Neural cell (in vitro differentiated cells): Measurements from ENCODE around the gene ZNF653. TPM values are rescaled to one million over a fixed set of nuclear protein-coding genes. Genes with fewer than 3 reads are reported as not detected.

Source experiments
- H2AFZ ChIP-seq: fragments of 200-600, 300-800 bp; sonication (generic), shearing (Covaris generic); 2 replicates; pipeline ENCODE4 v1.6.0; 2014; ENCODE audit warnings: low read depth, mild to moderate bottlenecking, antibody characterized with exemption, low read length, moderate library complexity
- H3F3A ChIP-seq: fragments of 200-600 bp; shearing (Covaris generic); 2 replicates; pipeline ENCODE4 v1.6.1; 2016; ENCODE audit warnings: mild to moderate bottlenecking, moderate library complexity, mixed read lengths, antibody characterized with exemption, low read length; ENCODE audit not compliant: insufficient read depth, poor library complexity, severe bottlenecking
- H3K27ac ChIP-seq: fragments of 200-600, 300-800 bp; sonication (generic), shearing (Covaris generic); 2 replicates; pipeline ENCODE4 v1.5.1; 2014; ENCODE audit warnings: mild to moderate bottlenecking, low read length, moderate library complexity
- H3K27me3 ChIP-seq: fragments of 300-800, 200-600 bp; sonication (generic), shearing (Covaris generic); 2 replicates; pipeline ENCODE4 v1.6.0; 2014; ENCODE audit warnings: mild to moderate bottlenecking, low read depth, low read length, moderate library complexity; ENCODE audit not compliant: insufficient read depth
- H3K36me3 ChIP-seq: fragments of 300-800, 200-600 bp; sonication (generic), shearing (Covaris generic); 2 replicates; pipeline ENCODE4 v1.5.1; 2014; ENCODE audit warnings: mild to moderate bottlenecking, antibody characterized with exemption, low read length, moderate library complexity; ENCODE audit not compliant: insufficient read depth
- H3K4me2 ChIP-seq: fragments of 300-800, 200-600 bp; sonication (generic), shearing (Covaris generic); 2 replicates; pipeline ENCODE4 v1.6.0; 2014; ENCODE audit warnings: mild to moderate bottlenecking, low read length
- H3K4me3 ChIP-seq: fragments of 300-800, 200-600 bp; sonication (generic), shearing (Covaris generic); 2 replicates; pipeline ENCODE4 v1.5.1; 2014; ENCODE audit warnings: mild to moderate bottlenecking, low read length, moderate library complexity
- H3K79me2 ChIP-seq: fragments of 200-600 bp; shearing (Covaris generic); replicated peaks from 2 replicates; pipeline ENCODE4 v1.6.0; 2014; ENCODE audit warnings: mild to moderate bottlenecking, low read length, moderate library complexity; ENCODE audit not compliant: insufficient read depth
- H3K9ac ChIP-seq: fragments of 300-800, 200-600 bp; sonication (generic), shearing (Covaris generic); 2 replicates; pipeline ENCODE4 v1.6.1; 2016; ENCODE audit warnings: mild to moderate bottlenecking, low read length, mixed read lengths
- H3K9me2 ChIP-seq: fragments of 200-600 bp; shearing (Covaris generic); 2 replicates; pipeline ENCODE4 v1.6.1; 2016; ENCODE audit warnings: mild to moderate bottlenecking, low read length, mixed read lengths; ENCODE audit not compliant: insufficient read depth
- H3K9me3 ChIP-seq: fragments of 200-600, 300-800 bp; sonication (generic), shearing (Covaris generic); 2 replicates; pipeline ENCODE4 v1.6.1; 2016; ENCODE audit warnings: mild to moderate bottlenecking, mixed run types, low read length, moderate library complexity, mixed read lengths
- H4K20me1 ChIP-seq: fragments of 200-600 bp; shearing (Covaris generic); 2 replicates; pipeline ENCODE4 v1.6.1; 2016; ENCODE audit warnings: mild to moderate bottlenecking, mixed run types; ENCODE audit not compliant: insufficient read depth
- CTCF ChIP-seq: fragments of 450-650 bp; IDR thresholded peaks from 2 replicates; pipeline ENCODE4 v1.5.1; 2014; ENCODE audit warnings: antibody characterized with exemption, mild to moderate bottlenecking, moderate library complexity; ENCODE audit not compliant: poor library complexity, severe bottlenecking
- EP300 ChIP-seq: fragments of 450-650 bp; conservative IDR thresholded peaks from 2 replicates; pipeline ENCODE4 v1.6.1; 2014; ENCODE audit warnings: antibody characterized with exemption, mild to moderate bottlenecking, moderate library complexity; ENCODE audit not compliant: poor library complexity, severe bottlenecking
- EZH2 ChIP-seq: fragments of 200-600, 300-800 bp; shearing (Covaris generic), sonication (generic); IDR thresholded peaks from 2 replicates; pipeline ENCODE4 v1.6.1; 2014; ENCODE audit warnings: antibody characterized with exemption, low read length, borderline replicate concordance, mild to moderate bottlenecking; ENCODE audit not compliant: insufficient read depth, poor library complexity, severe bottlenecking
- MXI1 ChIP-seq: fragments of 450-650 bp; conservative IDR thresholded peaks from 2 replicates; pipeline ENCODE4 v1.6.1; 2014; ENCODE audit warnings: antibody characterized with exemption, mild to moderate bottlenecking; ENCODE audit not compliant: poor library complexity, severe bottlenecking
- POLR2AphosphoS5 ChIP-seq: IDR thresholded peaks from 2 replicates; pipeline ENCODE4 v1.6.1; 2012
- RAD21 ChIP-seq: fragments of 450-650 bp; conservative IDR thresholded peaks from 2 replicates; pipeline ENCODE4 v1.6.1; 2014; ENCODE audit warnings: antibody characterized with exemption, mild to moderate bottlenecking, moderate library complexity
- REST ChIP-seq: IDR thresholded peaks from 2 replicates; pipeline ENCODE4 v1.6.1; 2012; ENCODE audit warnings: borderline replicate concordance
- SMC3 ChIP-seq: fragments of 450-650 bp; conservative IDR thresholded peaks from 2 replicates; pipeline ENCODE4 v1.6.1; 2014; ENCODE audit warnings: antibody characterized with exemption, mild to moderate bottlenecking, moderate library complexity; ENCODE audit not compliant: poor library complexity
- TAF1 ChIP-seq: IDR thresholded peaks from 2 replicates; pipeline ENCODE4 v1.6.1; 2012; ENCODE audit warnings: low read depth
- polyA minus RNA-seq: library from RNA; depleted of rRNA, polyadenylated mRNA; stranded (reverse); fragments of >200 nt; gene quantifications from 2 replicates; pipeline ENCODE4 v1.2.3, GENCODE V29; 2014
- polyA plus RNA-seq: library from polyadenylated mRNA; depleted of rRNA; stranded (reverse); fragments of >200 nt; gene quantifications from 2 replicates; pipeline ENCODE4 v1.2.3, GENCODE V29; 2014

ZNF653 gene
- polyA plus RNA-seq (16.5 and 24.6 TPM in 2 replicates), polyA minus RNA-seq (21.1 and 29.2 TPM in 2 replicates)

GRCh38 chr19:11505504-11506100, at the start of gene ZNF653:
Gene ZNF653, minus strand, starts transcription at chr19:11505839. Its CDS starts 53 bp downstream, at chr19:11505786.
- TF ChIP-seq RAD21 = no peak
- peak; percentile 40 for TF ChIP-seq TAF1
- peak; percentile 100 for TF ChIP-seq MXI1
- no peak for TF ChIP-seq REST
- TF ChIP-seq POLR2AphosphoS5 = peak; percentile 88
- no peak for TF ChIP-seq CTCF
- TF ChIP-seq SMC3 = no peak
- TF ChIP-seq EP300 = peak; percentile 47
- TF ChIP-seq EZH2 = no peak
- no peaks in the 10 kb centered on the region for H4K20me1 ChIP-seq

GRCh38 chr19:11555246-11555645, 49.6 kb upstream of the ZNF653 start:
- Histone ChIP-seq H4K20me1 (no peaks in the 10 kb centered on the region), H3K27ac (no peak overlapping the region), H3K36me3 (no peaks in the 10 kb centered on the region)

More at GRCh38 chr19:11505504-11506100, at the start of gene ZNF653:
- Histone ChIP-seq H3F3A (no peaks in the 10 kb centered on the region), H3K27ac (peak within 1 kb of the TSS; percentile 76), H3K36me3 (no peaks in the 10 kb centered on the region), H3K4me2 (peak within 1 kb of the TSS; percentile 61), H3K9ac (peak within 1 kb of the TSS; percentile 90), H3K9me3 (no peaks in the 10 kb centered on the region), H2AFZ (peak within 1 kb of the TSS; percentile 71), H3K79me2 (no peaks in the 10 kb centered on the region), H3K27me3 (no peaks in the 10 kb centered on the region), H3K9me2 (no peaks in the 10 kb centered on the region), H3K4me3 (peak within 1 kb of the TSS; percentile 87)

More at GRCh38 chr19:11555246-11555645, 49.6 kb upstream of the ZNF653 start:
- Histone ChIP-seq H3K9me2 (no peaks in the 10 kb centered on the region), H3K79me2 (peaks cover 19% of the 10 kb centered on the region), H3K9me3 (no peaks in the 10 kb centered on the region), H3K9ac (no peak overlapping the region), H3K4me3 (no peak overlapping the region), H3F3A (no peaks in the 10 kb centered on the region), H3K4me2 (no peak overlapping the region), H3K27me3 (no peaks in the 10 kb centered on the region), H2AFZ (no peak overlapping the region)
- TF ChIP-seq EZH2 (no peak), SMC3 (no peak), TAF1 (no peak), REST (no peak), EP300 (no peak), RAD21 (no peak), CTCF (no peak), MXI1 (no peak), POLR2AphosphoS5 (no peak)
